Measurements from ENCODE around the gene SEC11C.

The SEC11C gene

GRCh38 chr18:59124370-59124704, 15.3 kb upstream of the SEC11C start:
- Histone ChIP-seq H4K20me1 (ENCODE audit: insufficient read depth, low read length) (no peaks in the 10 kb centered on the region), H3F3A (ENCODE audit: insufficient read depth, low read length) (no peaks in the 10 kb centered on the region), H3K9ac (ENCODE audit: low read length) (no peak overlapping the region), H3K9me2 (ENCODE audit: low read depth, low read length) (no peaks in the 10 kb centered on the region), H3K27ac (ENCODE audit: low read depth, low read length, poor library complexity, severe bottlenecking) (no peak overlapping the region), H3K4me3 (ENCODE audit: low read depth, low read length, poor library complexity, severe bottlenecking) (no peak overlapping the region), H2AFZ (ENCODE audit: low read length) (no peak overlapping the region), H3K4me2 (ENCODE audit: low read length) (no peak overlapping the region), H3K9me3 (ENCODE audit: low read length) (no peaks in the 10 kb centered on the region), H3K36me3 (ENCODE audit: insufficient read depth, low read length) (no peaks in the 10 kb centered on the region), H3K79me2 (ENCODE audit: insufficient read depth, low read length) (no peaks in the 10 kb centered on the region), H3K4me1 (ENCODE audit: insufficient read depth, low read length, severe bottlenecking) (no peaks in the 10 kb centered on the region), H3K27me3 (ENCODE audit: insufficient read depth, low read length) (0 out of 2 replicates have a peak, but pooled peaks cover 4% of the 10 kb centered on the region)
- TF ChIP-seq EZH2 (IDR thresholded peaks at IDR 0.05; ENCODE audit: borderline replicate concordance, low read length) (no peak), CTCF (IDR thresholded peaks at IDR 0.05; ENCODE audit: low read length) (no peak)

- H3K9me3 ChIP-seq (ENCODE audit: low read length), result no peaks in the 10 kb centered on the region
- TF ChIP-seq CTCF (IDR thresholded peaks at IDR 0.05; ENCODE audit: low read length) (no peak), EZH2 (IDR thresholded peaks at IDR 0.05; ENCODE audit: borderline replicate concordance, low read length) (no peak)
- no peak overlapping the region for H3K27ac ChIP-seq (ENCODE audit: low read depth, low read length, poor library complexity, severe bottlenecking)
- H3K4me2 ChIP-seq (ENCODE audit: low read length), result no peak overlapping the region
- peaks cover 4% of the 10 kb centered on the region; the same call in 1 of the 2 replicates for H3K27me3 ChIP-seq (ENCODE audit: insufficient read depth, low read length)
- H3K36me3 ChIP-seq (ENCODE audit: insufficient read depth, low read length), result no peaks in the 10 kb centered on the region
- no peak overlapping the region for H2AFZ ChIP-seq (ENCODE audit: low read length)
- no peaks in the 10 kb centered on the region for H3F3A ChIP-seq (ENCODE audit: insufficient read depth, low read length)
- H3K4me1 ChIP-seq (ENCODE audit: insufficient read depth, low read length, severe bottlenecking), result no peaks in the 10 kb centered on the region
- H3K9me2 ChIP-seq (ENCODE audit: low read depth, low read length), result no peaks in the 10 kb centered on the region
- no peak overlapping the region for H3K4me3 ChIP-seq (ENCODE audit: low read depth, low read length, poor library complexity, severe bottlenecking)
- no peaks in the 10 kb centered on the region for H3K79me2 ChIP-seq (ENCODE audit: insufficient read depth, low read length)
- no peak overlapping the region for H3K9ac ChIP-seq (ENCODE audit: low read length)
- no peaks in the 10 kb centered on the region for H4K20me1 ChIP-seq (ENCODE audit: insufficient read depth, low read length)
These were observed 12.6 kb upstream of the SEC11C start for GRCh38 chr18:59127047-59127446.

- Histone ChIP-seq H3K9ac (ENCODE audit: low read length) (no peak overlapping the region), H3K9me2 (ENCODE audit: low read depth, low read length) (no peaks in the 10 kb centered on the region), H4K20me1 (ENCODE audit: insufficient read depth, low read length) (no peaks in the 10 kb centered on the region), H3K27ac (ENCODE audit: low read depth, low read length, poor library complexity, severe bottlenecking) (no peak overlapping the region), H3K27me3 (ENCODE audit: insufficient read depth, low read length) (peaks cover 7% of the 10 kb centered on the region; the same call in 1 of the 2 replicates), H3K4me1 (ENCODE audit: insufficient read depth, low read length, severe bottlenecking) (no peaks in the 10 kb centered on the region), H3F3A (ENCODE audit: insufficient read depth, low read length) (no peaks in the 10 kb centered on the region), H2AFZ (ENCODE audit: low read length) (no peak overlapping the region), H3K9me3 (ENCODE audit: low read length) (0 out of 2 replicates have a peak, but pooled peaks cover 3% of the 10 kb centered on the region), H3K4me3 (ENCODE audit: low read depth, low read length, poor library complexity, severe bottlenecking) (no peak overlapping the region), H3K4me2 (ENCODE audit: low read length) (no peak overlapping the region), H3K36me3 (ENCODE audit: insufficient read depth, low read length) (no peaks in the 10 kb centered on the region), H3K79me2 (ENCODE audit: insufficient read depth, low read length) (no peaks in the 10 kb centered on the region)
- no peak for TF ChIP-seq EZH2 (IDR thresholded peaks at IDR 0.05; ENCODE audit: borderline replicate concordance, low read length)
- no peak for TF ChIP-seq CTCF (IDR thresholded peaks at IDR 0.05; ENCODE audit: low read length)
These were observed 9.6 kb upstream of the SEC11C start for GRCh38 chr18:59129951-59130703.
